Stimulated activated naive CD8-positive, alpha-beta T cell treated with anti-CD3 and anti-CD28 coated beads, Interleukin-15, Interleukin-2, amounts not matched to agents 100 ng/mL and 50 ng/mL, for 24 hours (primary cell): ENCODE measurements around the gene CTF1.
A peak's percentile ranks its signal among the peaks of the same experiment; 100 is the strongest.
"Not testable (repeated sequence)": the region's sequence is repeated elsewhere in the genome, so short reads cannot be mapped to it uniquely, and the experiment has no call there.

ENCODE experiments used
- H3K27ac Mint-ChIP-seq: one replicate; pipeline ENCODE4 v1.8.0; 2021; ENCODE audit warnings: mild to moderate bottlenecking, mixed read lengths
- H3K27me3 Mint-ChIP-seq: one replicate; pipeline ENCODE4 v1.8.0; 2021; ENCODE audit warnings: mixed read lengths
- H3K36me3 Mint-ChIP-seq: one replicate; pipeline ENCODE4 v1.8.0; 2021; ENCODE audit warnings: low read depth, mixed read lengths
- H3K4me1 Mint-ChIP-seq: one replicate; pipeline ENCODE4 v1.8.0; 2021; ENCODE audit warnings: low read depth, mixed read lengths
- H3K4me3 Mint-ChIP-seq: one replicate; pipeline ENCODE4 v1.8.0; 2021; ENCODE audit warnings: mild to moderate bottlenecking, mixed read lengths
- H3K9me3 Mint-ChIP-seq: one replicate; pipeline ENCODE4 v1.8.0; 2021; ENCODE audit warnings: mixed read lengths

Gene CTF1

DNA sequence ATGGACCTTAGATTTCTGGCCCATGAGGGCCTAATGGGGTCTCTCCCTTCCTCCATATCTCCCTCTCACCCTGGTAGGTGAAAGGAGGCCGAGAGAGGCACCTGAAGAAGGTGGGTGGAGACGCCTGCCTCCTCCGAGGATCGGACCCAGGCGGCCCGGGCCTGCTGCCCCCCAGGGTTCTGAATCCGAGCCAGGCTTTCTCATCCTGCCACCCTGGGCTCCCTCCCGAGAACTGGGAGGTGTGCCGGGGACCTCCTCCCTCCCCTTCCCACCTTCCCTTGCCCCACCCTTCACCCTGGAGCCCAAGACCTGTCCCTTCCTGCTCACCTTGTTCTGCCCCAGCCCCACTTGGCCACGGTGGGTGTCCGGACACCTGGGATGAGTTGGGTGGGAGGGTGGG is 32.0 kb downstream of the CTF1 start:
- Mint-ChIP-seq H3K36me3 (peaks cover 19% of the 10 kb centered on the region), H3K4me3 (no peak overlapping the region), H3K9me3 (no peaks in the 10 kb centered on the region), H3K4me1 (peaks cover 5% of the 10 kb centered on the region), H3K27me3 (no peaks in the 10 kb centered on the region), H3K27ac (no peak overlapping the region)

DNA sequence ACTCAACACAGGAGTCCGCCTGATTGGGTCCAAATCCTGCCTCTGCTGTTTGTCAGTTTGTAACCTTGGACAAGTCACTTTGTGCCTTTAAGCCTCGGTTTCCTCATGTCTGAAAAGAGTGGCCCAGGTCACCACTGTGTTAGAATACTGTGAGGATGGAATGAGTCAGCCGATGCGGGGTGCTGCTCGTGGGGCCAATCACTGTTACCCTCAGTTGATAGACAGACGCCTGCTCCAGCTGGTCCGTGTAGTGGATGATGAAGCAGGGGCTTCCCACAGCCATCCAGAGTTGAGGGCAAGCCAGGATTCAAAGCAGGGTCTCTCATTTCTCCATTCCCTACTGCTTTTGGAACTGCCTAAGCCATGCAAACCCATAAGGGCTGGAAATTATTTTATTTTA is 32.8 kb downstream of the CTF1 start:
- Mint-ChIP-seq H3K27me3 (no peaks in the 10 kb centered on the region), H3K4me1 (peaks cover 5% of the 10 kb centered on the region), H3K27ac (no peak overlapping the region), H3K36me3 (peaks cover 19% of the 10 kb centered on the region), H3K4me3 (no peak overlapping the region), H3K9me3 (no peaks in the 10 kb centered on the region)

DNA sequence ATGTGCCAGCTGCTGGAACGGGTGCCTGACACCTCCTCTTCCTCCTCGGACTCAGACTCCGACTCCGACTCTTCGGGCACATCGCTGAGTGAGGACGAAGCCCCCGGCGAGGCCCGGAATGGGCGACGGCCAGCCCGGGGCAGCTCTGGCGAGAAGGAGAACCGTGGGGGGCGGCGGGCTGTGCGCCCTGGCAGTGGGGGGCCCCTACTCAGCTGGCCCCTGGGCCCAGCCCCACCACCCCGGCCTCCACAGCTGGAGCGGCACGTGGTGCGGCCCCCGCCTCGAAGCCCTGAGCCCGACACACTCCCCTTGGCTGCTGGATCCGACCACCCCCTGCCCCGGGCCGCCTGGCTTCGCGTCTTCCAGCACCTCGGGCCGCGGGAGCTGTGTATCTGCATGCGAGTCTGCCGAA is 33.8 kb downstream of the CTF1 start:
- Mint-ChIP-seq H3K27ac (no peak overlapping the region), H3K4me1 (peaks cover 4% of the 10 kb centered on the region), H3K9me3 (no peaks in the 10 kb centered on the region), H3K36me3 (peaks cover 22% of the 10 kb centered on the region), H3K27me3 (no peaks in the 10 kb centered on the region), H3K4me3 (no peak overlapping the region)

DNA sequence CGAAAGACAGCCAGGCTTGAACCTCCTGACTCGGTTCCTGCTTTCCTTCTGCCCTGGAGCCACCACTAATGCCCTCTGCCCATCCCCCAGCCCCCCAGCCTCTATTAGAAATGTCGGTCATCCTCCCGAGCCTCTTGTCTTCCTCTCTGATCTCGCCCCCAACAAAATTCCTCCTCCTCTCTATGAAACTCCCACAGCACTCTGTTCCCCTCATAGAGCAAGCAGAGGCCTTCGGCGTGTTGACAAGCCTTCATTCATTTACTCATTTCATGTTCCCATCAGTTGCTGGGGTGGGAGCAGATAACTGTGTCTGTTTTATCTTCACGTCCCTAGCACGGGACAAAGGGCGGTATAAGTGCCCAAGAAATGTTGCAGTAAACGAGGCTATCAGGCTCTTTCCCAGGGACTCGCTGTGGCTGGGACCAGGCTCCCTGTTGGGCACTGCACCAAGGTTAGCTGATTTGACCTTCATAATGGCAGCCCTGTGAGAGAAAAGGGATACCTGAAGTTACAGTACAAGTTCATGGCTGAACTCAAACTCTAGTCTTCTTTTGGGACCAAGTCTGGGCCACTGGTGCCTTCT is 34.7 kb downstream of the CTF1 start:
- H3K4me3 Mint-ChIP-seq: no peak overlapping the region
- no peaks in the 10 kb centered on the region for H3K9me3 Mint-ChIP-seq

DNA sequence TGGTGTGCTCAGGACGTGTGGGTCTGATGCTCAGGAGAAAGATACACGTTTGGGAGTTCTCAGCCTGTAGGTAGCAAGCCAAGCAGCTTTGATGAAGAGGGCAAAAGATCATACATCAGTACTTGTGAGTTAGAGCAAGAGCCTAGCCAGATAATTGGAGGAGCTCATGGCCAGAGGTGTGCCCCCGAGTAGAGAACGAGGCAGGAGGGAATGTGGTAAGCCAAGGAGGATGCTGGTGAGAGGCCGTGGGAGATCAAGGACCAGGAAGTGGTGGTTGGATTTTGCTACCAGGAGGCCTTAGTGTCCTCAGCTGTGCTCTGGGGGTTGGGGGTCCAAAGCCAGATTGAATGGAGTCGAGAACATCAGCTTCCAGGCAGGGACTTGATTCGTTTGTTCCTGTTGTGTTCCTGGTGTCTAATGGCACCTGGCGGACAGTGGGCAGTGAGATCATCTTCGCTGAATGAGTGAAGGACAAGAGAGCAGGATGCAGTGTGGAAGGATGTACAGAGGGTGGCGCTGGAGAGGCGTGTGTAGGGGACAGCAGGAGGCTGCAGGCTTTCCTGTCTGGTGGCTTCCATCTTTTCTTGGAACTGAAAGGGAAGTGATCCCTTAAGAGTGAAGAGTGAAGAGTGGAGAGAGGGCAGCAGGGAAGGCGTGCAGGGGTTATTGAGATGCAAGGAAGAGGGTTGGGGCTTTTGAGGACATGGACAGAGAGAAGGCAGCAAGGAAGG is 38.6 kb downstream of the CTF1 start:
- H3K27me3 Mint-ChIP-seq: no peaks in the 10 kb centered on the region
- H3K27ac Mint-ChIP-seq: no peak overlapping the region
- H3K4me3 Mint-ChIP-seq: no peak overlapping the region
- H3K9me3 Mint-ChIP-seq: no peaks in the 10 kb centered on the region
- H3K4me1 Mint-ChIP-seq: peaks cover 7% of the 10 kb centered on the region
- H3K36me3 Mint-ChIP-seq: peaks cover 25% of the 10 kb centered on the region

More for the DNA sequence above, 34.7 kb downstream of the CTF1 start:
- Mint-ChIP-seq H3K27ac (no peak overlapping the region), H3K36me3 (peaks cover 25% of the 10 kb centered on the region), H3K4me1 (peaks cover 3% of the 10 kb centered on the region), H3K27me3 (no peaks in the 10 kb centered on the region)

DNA sequence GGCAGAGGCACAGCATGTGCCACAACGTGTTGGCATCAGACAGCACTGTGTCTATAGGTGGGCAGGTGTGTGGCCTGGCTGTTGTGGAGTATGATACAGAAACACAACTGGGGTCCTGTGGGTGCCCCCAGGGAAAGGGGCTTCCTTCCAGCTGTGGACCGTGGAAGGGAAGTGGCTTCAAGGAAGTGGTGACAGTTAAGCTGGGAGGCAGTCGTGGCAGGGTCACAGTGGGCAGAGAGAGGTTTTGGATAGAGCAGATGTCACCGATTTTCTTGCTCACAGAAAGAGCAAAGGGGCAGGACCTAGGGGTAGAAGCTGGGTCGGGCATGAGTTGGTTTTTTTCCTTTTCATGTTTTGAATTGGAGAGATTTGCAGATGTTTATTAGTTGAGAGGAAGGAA is 41.3 kb downstream of the CTF1 start:
- H3K27me3 Mint-ChIP-seq: no peaks in the 10 kb centered on the region
- peaks cover 16% of the 10 kb centered on the region for H3K36me3 Mint-ChIP-seq
- H3K9me3 Mint-ChIP-seq: no peaks in the 10 kb centered on the region
- peaks cover 16% of the 10 kb centered on the region for H3K4me1 Mint-ChIP-seq
- no peak overlapping the region for H3K4me3 Mint-ChIP-seq
- peak overlapping the region; percentile 7 for H3K27ac Mint-ChIP-seq

DNA sequence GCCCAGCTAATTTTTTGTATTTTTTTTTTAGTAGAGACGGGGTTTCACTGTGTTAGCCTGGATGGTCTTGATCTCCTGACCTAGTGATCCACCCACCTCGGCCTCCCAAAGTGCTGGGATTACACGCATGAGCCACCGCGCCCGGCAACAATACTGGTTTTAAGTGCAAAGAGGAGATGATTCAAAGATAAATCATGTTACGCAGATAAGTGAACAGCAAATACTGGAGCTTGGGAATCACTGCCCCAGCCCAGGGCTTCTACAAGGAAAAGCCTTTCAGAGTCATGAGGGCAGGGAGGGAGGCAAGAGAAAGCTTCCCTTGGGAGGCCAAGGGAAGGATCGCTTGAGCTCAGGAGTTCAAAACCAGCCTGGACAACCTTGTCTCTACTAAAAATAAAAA is 43.2 kb downstream of the CTF1 start:
- H3K27me3 Mint-ChIP-seq, H3K27ac Mint-ChIP-seq, H3K4me3 Mint-ChIP-seq, H3K9me3 Mint-ChIP-seq: not testable (repeated sequence)
- peaks cover 17% of the 10 kb centered on the region for H3K4me1 Mint-ChIP-seq
- peaks cover 28% of the 10 kb centered on the region for H3K36me3 Mint-ChIP-seq

DNA sequence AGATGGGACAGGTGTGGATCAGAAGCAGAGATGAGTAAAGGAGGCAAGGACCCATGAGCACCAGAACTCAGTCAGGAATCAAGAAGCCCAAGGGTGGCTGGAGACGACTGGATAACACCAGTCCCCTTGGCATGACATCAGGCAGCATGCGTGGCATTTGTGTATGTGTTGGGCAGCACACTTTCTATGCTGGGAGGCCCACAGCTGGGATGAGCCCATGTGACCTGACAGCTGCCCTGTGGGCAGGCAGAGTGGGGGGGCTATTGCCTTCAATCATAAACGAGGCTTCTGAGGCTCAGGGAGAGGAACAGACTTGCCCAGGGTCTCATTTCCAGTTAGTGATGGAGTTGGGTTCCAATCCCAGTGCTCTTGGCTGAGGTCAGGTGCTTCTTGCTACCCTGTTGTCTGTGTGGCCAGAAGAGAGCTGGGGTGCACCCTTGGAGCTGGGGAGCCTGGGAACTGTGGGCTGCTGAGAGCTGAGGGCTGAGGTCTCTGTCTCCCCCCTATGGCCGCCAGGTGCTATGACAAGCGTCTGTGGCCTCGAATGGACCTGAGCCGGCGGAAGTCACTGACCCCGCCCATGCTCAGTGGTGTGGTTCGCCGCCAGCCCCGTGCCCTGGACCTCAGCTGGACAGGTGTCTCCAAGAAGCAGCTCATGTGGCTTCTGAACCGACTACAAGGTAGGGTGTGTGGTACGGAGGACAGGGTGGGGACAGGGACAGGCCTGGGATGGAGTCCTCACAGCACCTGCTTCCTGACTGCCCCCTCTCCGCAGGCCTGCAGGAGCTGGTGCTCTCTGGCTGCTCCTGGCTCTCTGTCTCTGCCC is 45.4 kb downstream of the CTF1 start:
- Mint-ChIP-seq H3K27ac (no peak overlapping the region), H3K4me1 (peaks cover 15% of the 10 kb centered on the region), H3K27me3 (no peaks in the 10 kb centered on the region), H3K9me3 (no peaks in the 10 kb centered on the region), H3K4me3 (no peak overlapping the region), H3K36me3 (peaks cover 25% of the 10 kb centered on the region)

DNA sequence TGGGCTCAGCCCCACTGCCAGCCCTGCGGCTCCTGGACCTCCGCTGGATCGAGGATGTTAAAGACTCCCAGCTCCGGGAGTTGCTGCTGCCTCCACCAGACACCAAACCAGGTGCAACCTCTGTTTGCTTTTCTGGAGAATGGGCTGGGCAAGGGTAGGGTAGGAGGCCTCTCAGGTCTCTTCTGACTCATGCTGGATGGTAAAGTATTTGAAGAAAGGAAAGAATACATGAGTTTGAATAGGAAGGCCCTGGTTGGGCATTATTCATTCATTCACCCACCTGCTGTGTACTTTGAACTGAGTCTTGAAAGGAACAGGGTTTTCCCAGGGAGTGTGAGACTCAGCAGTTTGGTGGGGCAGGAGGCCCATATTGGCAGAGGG is 46.0 kb downstream of the CTF1 start:
- Mint-ChIP-seq H3K27ac (no peak overlapping the region), H3K36me3 (peaks cover 25% of the 10 kb centered on the region)

DNA sequence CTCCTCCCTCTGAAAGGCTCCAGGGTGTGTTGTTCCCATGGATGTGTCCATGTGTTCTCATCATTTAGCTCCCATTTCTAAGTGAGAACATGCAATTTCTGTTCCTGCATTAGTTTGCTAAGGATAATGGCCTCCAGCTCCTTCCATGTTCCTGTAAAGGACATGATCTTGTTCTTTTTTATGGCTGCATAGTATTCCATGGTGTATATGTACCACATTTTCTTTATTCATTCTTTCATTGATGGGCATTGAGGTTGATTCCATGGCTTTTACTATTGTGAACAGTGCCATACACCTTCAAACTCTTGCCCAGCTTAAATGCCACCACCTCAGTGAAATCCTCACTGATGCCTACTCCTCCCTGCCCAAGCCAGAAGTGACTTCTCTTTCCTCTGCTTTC is 47.9 kb downstream of the CTF1 start:
- Mint-ChIP-seq H3K27ac (peak overlapping the region; percentile 49), H3K27me3 (no peaks in the 10 kb centered on the region), H3K4me3 (no peak overlapping the region), H3K36me3 (peaks cover 19% of the 10 kb centered on the region), H3K4me1 (peaks cover 15% of the 10 kb centered on the region), H3K9me3 (no peaks in the 10 kb centered on the region)

More for the DNA sequence above, 46.0 kb downstream of the CTF1 start:
- H3K9me3 Mint-ChIP-seq: no peaks in the 10 kb centered on the region
- peaks cover 15% of the 10 kb centered on the region for H3K4me1 Mint-ChIP-seq
- no peaks in the 10 kb centered on the region for H3K27me3 Mint-ChIP-seq
- H3K4me3 Mint-ChIP-seq: no peak overlapping the region

DNA sequence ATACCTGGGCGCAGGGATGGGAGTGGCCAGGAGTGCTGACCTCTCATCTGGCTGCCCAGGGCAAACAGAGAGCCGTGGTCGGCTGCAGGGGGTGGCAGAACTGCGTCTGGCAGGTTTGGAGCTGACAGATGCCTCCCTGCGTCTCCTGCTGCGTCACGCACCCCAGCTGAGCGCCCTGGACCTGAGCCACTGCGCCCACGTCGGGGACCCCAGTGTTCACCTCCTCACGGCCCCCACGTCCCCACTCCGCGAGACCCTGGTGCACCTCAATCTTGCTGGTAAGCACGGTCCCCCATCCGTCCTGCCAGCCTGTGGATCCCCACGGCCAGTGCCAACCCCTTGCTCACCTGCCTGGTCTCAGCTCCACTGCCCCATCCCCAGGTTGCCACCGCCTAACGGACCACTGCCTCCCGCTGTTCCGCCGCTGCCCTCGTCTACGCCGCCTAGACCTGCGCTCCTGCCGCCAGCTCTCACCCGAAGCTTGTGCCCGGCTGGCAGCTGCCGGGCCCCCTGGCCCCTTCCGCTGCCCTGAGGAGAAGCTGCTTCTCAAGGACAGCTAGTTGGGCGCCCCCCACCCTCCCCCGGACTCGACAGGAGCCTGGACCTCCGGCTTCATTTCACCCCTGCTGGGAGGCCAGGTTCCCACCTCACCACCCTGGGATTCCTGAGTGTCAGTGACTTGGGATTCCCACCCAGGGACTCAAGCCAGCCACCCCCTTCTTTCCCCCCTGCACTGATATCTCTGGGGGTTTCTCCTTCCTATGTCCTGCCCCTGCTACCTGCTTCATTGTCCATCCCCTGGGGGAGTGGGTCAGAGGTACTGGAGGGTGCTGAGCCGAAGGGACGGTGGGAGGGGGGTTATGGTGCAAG is 50.5 kb downstream of the CTF1 start:
- Mint-ChIP-seq H3K4me1 (peaks cover 25% of the 10 kb centered on the region), H3K36me3 (peaks cover 15% of the 10 kb centered on the region), H3K4me3 (peak overlapping the region; percentile 32)

DNA sequence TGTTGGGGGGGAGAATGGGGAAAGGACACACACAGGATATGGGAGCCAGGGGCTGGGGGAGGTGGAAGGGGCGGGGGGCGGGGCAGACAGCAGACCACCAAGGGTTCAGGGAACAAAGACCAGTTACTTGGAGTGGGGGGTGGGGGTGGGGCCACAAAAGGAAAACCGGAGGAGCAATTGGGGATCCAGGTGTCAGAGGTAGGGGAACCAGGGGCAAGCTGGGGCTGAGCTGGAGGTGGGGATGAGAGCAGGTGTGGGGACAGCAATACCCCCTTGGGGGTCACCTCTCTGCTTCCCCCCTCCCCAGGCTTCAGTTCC is 51.1 kb downstream of the CTF1 start:
- H3K27me3 Mint-ChIP-seq: no peaks in the 10 kb centered on the region
- peaks cover 20% of the 10 kb centered on the region for H3K4me1 Mint-ChIP-seq
- H3K27ac Mint-ChIP-seq: no peak overlapping the region
- no peaks in the 10 kb centered on the region for H3K9me3 Mint-ChIP-seq
- peaks cover 15% of the 10 kb centered on the region for H3K36me3 Mint-ChIP-seq
- H3K4me3 Mint-ChIP-seq: no peak overlapping the region

More for the DNA sequence above, 50.5 kb downstream of the CTF1 start:
- H3K9me3 Mint-ChIP-seq: no peaks in the 10 kb centered on the region
- H3K27me3 Mint-ChIP-seq: no peaks in the 10 kb centered on the region
- H3K27ac Mint-ChIP-seq: no peak overlapping the region

DNA sequence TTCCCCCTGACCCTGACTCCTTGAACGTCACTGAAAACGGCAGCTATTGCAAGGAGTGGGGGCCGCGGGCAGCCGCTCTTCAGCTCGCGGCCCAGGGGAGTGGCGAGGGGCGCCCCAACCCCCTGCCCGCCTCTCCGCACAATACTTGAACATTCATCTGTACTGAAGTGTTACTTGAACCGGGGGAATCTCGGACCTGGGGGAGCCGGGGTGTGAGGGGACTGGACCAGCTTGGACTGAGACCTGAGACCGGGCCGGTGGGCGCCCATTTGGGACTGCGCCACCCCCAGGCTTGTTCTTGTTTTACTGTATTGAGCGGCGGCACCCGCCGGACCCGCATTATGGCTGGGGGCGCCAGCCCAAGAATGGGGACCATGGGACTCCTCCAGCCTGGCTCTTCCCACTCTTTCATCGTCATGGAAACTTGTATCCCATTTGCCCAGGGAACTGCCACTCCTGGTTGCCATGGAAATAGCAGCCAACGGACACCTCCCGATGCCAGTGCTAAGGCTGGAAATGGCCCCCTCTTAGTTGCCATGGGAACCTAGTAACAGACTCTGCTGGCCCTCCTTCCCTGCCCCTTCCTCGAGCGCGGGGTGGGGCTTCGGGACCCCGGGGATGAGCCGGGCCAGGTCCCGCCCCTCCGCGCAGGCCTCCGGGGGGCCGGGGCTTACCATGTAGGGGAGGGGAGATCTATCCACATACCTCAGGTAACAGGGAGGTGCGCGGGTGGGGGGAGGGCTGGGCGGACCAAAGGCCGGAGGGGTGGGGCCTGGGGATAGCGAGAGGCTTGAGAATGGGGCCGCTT is 51.6 kb downstream of the CTF1 start:
- Mint-ChIP-seq H3K27ac (no peak overlapping the region), H3K9me3 (no peaks in the 10 kb centered on the region)

More for the DNA sequence above, 51.6 kb downstream of the CTF1 start:
- Mint-ChIP-seq H3K36me3 (peaks cover 11% of the 10 kb centered on the region), H3K27me3 (no peaks in the 10 kb centered on the region), H3K4me1 (peaks cover 16% of the 10 kb centered on the region), H3K4me3 (no peak overlapping the region)
